T-cell (primary cell): Measurements from ENCODE around the gene SYT14. TPM values are rescaled to one million over a fixed set of nuclear protein-coding genes. Genes with fewer than 3 reads are reported as not detected.

Experiments used
- ATAC-seq, 4 experiments: fragments of 200-7000 bp in 3 of 4; fragments of 150-1000 bp in 1 of 4; cut with Tn5 transposase; replicated peaks in 1 of 4; 1 replicate in 3 of 4; 2 replicates in 1 of 4; pipeline ENCODE4 v1.10.0; 2021; ENCODE audit warnings: moderate library complexity in 3 of 4, mild to moderate bottlenecking in 2 of 4, moderate number of reproducible peaks in 1 of 4
- CTCF ChIA-PET, 2 donors: fragments of 300-600 bp; sonication (Branson Sonifier 250); formaldehyde crosslinking; loops; one replicate each; lab custom pipeline; 2022; ENCODE audit warnings: antibody characterized with exemption in 2 of 2; lab: Charles Lee
- POLR2A ChIA-PET, 2 donors: fragments of 300-600 bp; sonication (Branson Sonifier 250); formaldehyde crosslinking; loops; one replicate each; lab custom pipeline; 2022; ENCODE audit warnings: antibody characterized with exemption in 2 of 2; lab: Charles Lee
- DNase-seq, 35 experiments: peaks; one replicate each; pipeline versions ENCODE4 v3.0.0 to v3.0.0-alpha.2; 2013 to 2023
- H3K27ac ChIP-seq: one replicate; pipeline ENCODE4 v1.5.1; 2013; ENCODE audit warnings: low read length
- H3K27me3 ChIP-seq, 2 experiments: replicated peaks in 1 of 2; 1 replicate in 1 of 2; 2 replicates in 1 of 2; pipeline versions ENCODE4 v1.6.1 to v1.7.0; 2013; ENCODE audit warnings: low read length in 1 of 2, mixed read lengths in 1 of 2; ENCODE audit not compliant: control insufficient read depth in 2 of 2, insufficient read depth in 2 of 2; ENCODE audit errors: extremely low read depth in 1 of 2
- H3K36me3 ChIP-seq, 2 donors: 1 replicate in 1 of 2; 2 replicates in 1 of 2; pipeline versions ENCODE4 v1.6.1 to v1.7.0; 2013; ENCODE audit warnings: low read length in 1 of 2; ENCODE audit not compliant: control insufficient read depth in 2 of 2, insufficient read depth in 1 of 2; ENCODE audit errors: extremely low read depth in 1 of 2
- H3K4me1 ChIP-seq, 2 experiments: 1 replicate in 1 of 2; 2 replicates in 1 of 2; pipeline versions ENCODE4 v1.6.1 to v1.7.0; 2013; ENCODE audit warnings: low read length in 2 of 2, mixed read lengths in 1 of 2; ENCODE audit not compliant: insufficient read depth in 2 of 2, control insufficient read depth in 1 of 2; ENCODE audit errors: extremely low read depth in 1 of 2
- H3K4me3 ChIP-seq, 2 donors: 1 replicate in 1 of 2; 2 replicates in 1 of 2; pipeline versions ENCODE4 v1.5.1 to v1.7.0; 2013; ENCODE audit warnings: mild to moderate bottlenecking in 2 of 2, low read length in 1 of 2, moderate library complexity in 1 of 2; ENCODE audit not compliant: control insufficient read depth in 1 of 2; ENCODE audit errors: extremely low read depth in 1 of 2
- H3K9me3 ChIP-seq: 2 replicates; pipeline ENCODE4 v1.7.0; 2013
- H3K27ac Mint-ChIP-seq, 2 donors: one replicate each; pipeline ENCODE4 v1.8.0; 2020 to 2021; ENCODE audit warnings: mild to moderate bottlenecking in 2 of 2, mixed read lengths in 2 of 2
- H3K27me3 Mint-ChIP-seq, 2 donors: one replicate each; pipeline ENCODE4 v1.8.0; 2021 to 2022; ENCODE audit warnings: mixed read lengths in 2 of 2
- H3K36me3 Mint-ChIP-seq: one replicate; pipeline ENCODE4 v1.8.0; 2021; ENCODE audit warnings: mixed read lengths
- H3K4me1 Mint-ChIP-seq, 3 donors: one replicate each; pipeline ENCODE4 v1.8.0; 2020 to 2022; ENCODE audit warnings: mixed read lengths in 3 of 3, mild to moderate bottlenecking in 1 of 3
- H3K4me3 Mint-ChIP-seq, 3 donors: one replicate each; pipeline ENCODE4 v1.8.0; 2020 to 2022; ENCODE audit warnings: mild to moderate bottlenecking in 3 of 3, mixed read lengths in 3 of 3, moderate library complexity in 3 of 3
- H3K9me3 Mint-ChIP-seq, 3 donors: one replicate each; pipeline ENCODE4 v1.8.0; 2020 to 2022; ENCODE audit warnings: mixed read lengths in 3 of 3
- WGBS: methylation state at CpG from one replicate; pipeline ENCODE4 v1.1.5; 2013; ENCODE audit warnings: missing lambda C conversion rate; ENCODE audit not compliant: insufficient coverage; 5-methylcytosine and 5-hydroxymethylcytosine counted together
- total RNA-seq, 35 experiments: library from RNA in 6 of 35; stranded (reverse) in 6 of 35; fragments of 120-200 nt in 1 of 35; gene quantifications; one replicate each; pipeline versions ENCODE4 v1.2.1 to v1.2.4 and lab custom pipeline; 2013 to 2026

Gene SYT14
- total RNA-seq, 5 donors from 2014 or later (not counting 1 experiment from before 2014, with no cell fraction given) = not detected

DNA sequence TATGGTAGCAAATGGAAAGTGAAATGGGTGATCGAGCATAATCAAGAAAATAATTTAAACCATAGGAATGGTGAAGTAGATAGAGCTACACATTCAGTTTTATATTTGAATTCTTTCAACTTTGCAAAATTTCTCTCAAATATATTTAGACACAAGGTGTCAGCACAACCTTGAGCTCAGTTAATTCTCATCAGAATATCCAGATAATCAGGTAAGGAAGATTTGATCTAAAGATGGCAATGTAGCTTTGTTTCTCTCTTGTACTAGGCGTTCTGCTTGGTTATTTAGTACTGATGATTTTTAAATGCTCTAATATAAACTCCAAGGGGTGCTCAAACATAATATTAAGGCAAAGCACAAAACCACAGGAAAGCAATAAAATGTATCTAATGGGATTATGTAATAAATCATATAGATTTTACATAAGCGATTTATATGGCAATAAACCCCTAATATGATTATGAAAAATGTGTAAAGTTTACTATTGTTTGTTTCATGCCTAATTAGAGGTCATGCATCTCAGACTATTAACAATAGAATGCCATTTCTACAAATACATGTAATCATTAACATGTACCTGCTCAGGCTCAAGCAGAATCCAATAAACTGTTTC lies 262.2 kb downstream of the SYT14 start:
- DNase-seq (no peak), ATAC-seq (no peak)
- H3K36me3 Mint-ChIP-seq = no peaks in the 10 kb centered on the region
- Histone ChIP-seq H3K27me3 (no peaks in the 10 kb centered on the region), H3K9me3 (no peaks in the 10 kb centered on the region), H3K36me3 (no peaks in the 10 kb centered on the region), H3K4me3 (no peak overlapping the region), H3K4me1 (no peaks in the 10 kb centered on the region), H3K27ac (no peak overlapping the region)
- no peaks in the 10 kb centered on the region for H3K4me1 Mint-ChIP-seq
- POLR2A ChIA-PET = no interaction called here
- no CpG with 5 or more reads among the region's 3 CpGs for WGBS
- H3K27ac Mint-ChIP-seq = no peak overlapping the region
- CTCF ChIA-PET = no interaction called here
- peaks cover 8 to 9% of the 10 kb centered on the region in 2 donors for H3K27me3 Mint-ChIP-seq
- H3K9me3 Mint-ChIP-seq = peaks cover 0 to 9% (median 8%) of the 10 kb centered on the region in 3 donors
- H3K4me3 Mint-ChIP-seq = no peak overlapping the region

DNA sequence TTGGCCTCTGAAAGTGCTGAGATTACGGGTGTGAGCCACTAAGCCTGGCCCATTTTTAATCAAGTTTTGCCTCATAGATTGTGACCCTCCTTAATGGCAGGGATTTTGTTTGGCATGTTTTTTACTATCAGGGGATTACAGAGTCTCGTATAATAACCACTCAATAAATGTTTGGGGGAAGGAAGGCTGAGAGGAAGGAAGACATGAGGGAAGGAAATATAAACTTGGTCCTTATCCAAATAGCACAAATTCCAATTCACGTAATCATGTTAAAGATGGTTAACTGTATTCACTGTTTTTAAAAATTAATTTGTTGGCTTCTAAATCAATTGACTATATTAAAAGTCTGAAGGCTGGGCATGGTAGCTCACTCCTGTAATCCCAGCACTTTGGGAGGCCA lies 263.7 kb downstream of the SYT14 start:
- Histone ChIP-seq H3K36me3 (no peaks in the 10 kb centered on the region), H3K27me3 (no peaks in the 10 kb centered on the region), H3K27ac (no peak overlapping the region), H3K4me1 (no peaks in the 10 kb centered on the region), H3K9me3 (no peaks in the 10 kb centered on the region), H3K4me3 (no peak overlapping the region)
- Mint-ChIP-seq H3K4me1 (no peaks in the 10 kb centered on the region), H3K9me3 (peaks cover 0 to 7% (median 0%) of the 10 kb centered on the region in 3 donors), H3K27ac (no peak overlapping the region), H3K4me3 (no peak overlapping the region), H3K36me3 (no peaks in the 10 kb centered on the region), H3K27me3 (peaks cover 11 to 15% of the 10 kb centered on the region in 2 donors)
- CTCF ChIA-PET = no interaction called here
- POLR2A ChIA-PET = no interaction called here
- DNase-seq (no peak), ATAC-seq (no peak)
- WGBS = 75% methylated on average over 1 of the region's 3 CpGs

DNA sequence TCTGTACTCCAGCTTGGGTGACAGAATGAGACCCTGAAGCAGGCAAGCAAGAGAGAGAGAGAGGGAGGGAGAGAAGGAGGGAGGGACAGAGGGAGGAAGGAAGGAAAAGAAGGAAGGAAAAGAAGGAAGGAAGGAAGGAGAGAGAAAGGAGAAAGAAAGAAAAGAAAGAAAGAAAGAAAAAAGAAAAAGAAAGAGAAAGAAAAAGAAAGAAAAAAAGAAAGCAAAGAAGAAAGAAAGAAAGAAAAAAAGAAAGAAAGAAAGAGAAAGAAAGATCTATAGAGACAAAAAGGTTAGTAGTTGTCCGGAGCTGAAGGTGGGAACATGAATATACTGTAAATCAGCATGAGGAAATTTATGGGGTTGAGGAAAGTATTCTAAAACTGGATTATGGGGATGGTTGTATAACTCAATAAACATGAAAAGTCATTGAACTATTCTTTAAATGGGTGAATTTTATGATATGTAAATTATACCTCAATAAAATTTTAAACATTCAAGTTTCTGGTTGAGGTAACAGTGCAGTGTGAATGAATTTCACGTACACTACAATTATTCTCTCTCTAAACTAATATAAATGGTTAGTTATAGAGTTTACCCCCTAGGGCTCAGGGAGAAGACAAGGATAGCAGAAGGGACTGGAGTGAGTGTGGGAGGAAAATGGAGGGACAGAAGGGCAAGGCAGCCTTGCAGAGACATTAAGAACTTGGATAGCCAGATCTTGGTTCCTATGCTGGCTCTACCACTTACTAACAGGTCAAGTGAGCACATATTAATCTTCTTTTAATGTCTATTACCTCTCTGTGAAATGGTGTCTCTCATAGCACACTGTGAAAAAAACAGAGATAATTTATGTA lies 269.8 kb downstream of the SYT14 start:
- H3K27me3 ChIP-seq = peaks cover 0 to 6% of the 10 kb centered on the region in 2 experiments
- Mint-ChIP-seq H3K27me3 (peaks cover 16 to 19% of the 10 kb centered on the region in 2 donors), H3K36me3 (no peaks in the 10 kb centered on the region), H3K9me3 (peaks cover 0 to 2% (median 0%) of the 10 kb centered on the region in 3 donors), H3K4me3 (no peak overlapping the region), H3K4me1 (no peaks in the 10 kb centered on the region), H3K27ac (no peak overlapping the region)
- ATAC-seq (no peak), DNase-seq (no peak)
- H3K9me3 ChIP-seq = no peaks in the 10 kb centered on the region
- CTCF ChIA-PET = no interaction called here
- no peaks in the 10 kb centered on the region for H3K4me1 ChIP-seq
- no peak overlapping the region for H3K4me3 ChIP-seq
- WGBS = no CpG with 5 or more reads among the region's 2 CpGs
- no peaks in the 10 kb centered on the region for H3K36me3 ChIP-seq
- POLR2A ChIA-PET = no interaction called here
- H3K27ac ChIP-seq = no peak overlapping the region

DNA sequence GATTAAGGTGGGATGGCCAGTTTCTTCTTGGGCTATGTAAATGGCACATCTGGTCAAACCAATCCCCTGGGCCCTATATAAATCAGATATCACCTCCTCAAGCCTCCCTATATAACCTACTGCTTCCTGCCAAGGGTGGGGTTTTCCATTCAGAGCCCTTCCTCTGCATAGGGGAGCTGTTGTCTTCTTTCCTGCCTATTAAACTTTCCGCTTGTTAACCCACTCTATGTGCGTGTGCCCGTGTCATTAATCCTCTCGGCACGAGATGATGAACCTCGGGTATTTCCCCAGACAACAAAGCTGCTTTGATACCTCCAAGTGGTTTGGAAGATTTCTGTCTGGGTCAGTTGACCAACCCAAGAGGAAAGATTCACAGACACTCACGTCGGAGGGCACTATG lies 275.3 kb downstream of the SYT14 start:
- POLR2A ChIA-PET = no interaction called here

DNA sequence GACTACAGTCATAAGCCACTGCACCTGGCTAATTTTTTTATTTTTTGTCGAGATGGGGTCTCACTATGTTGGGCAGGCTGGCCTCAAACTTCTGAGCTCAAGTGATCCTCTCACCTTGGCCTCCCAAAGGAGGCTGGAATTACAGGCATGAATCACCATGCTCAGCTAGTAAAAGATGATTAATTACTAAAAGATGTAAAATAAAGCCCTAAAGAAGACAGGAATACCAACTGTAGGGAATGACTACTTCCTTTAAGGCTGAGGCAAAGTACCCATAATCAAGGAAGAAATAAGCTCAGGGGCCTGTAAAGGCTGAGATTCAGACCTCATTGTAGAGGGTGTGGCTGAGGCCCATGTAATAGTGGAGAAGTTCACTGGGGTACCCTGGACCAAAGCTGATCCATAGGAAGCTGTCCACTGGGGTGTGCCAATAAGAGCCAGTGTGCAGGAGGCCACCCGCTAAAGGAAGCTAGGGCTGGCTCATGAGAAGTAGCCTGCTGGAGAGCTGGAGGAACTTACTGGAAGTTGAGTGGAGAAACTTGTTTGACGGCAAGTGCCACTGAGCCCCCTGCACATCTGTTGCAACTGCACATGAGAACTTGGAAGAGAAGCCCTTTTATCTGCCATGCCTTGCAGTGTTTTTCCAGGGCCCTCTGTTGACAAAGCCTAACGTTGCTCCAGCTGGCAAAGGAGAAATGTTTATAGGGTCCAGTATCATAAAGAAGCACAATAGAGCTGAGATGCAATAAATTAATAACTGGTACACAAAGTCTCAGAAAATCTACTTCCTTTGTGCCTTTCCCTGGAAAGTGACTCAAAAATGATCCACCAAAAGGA lies 276.8 kb downstream of the SYT14 start:
- POLR2A ChIA-PET = no interaction called here

More for the DNA sequence above, 275.3 kb downstream of the SYT14 start:
- no peak for DNase-seq
- Histone ChIP-seq H3K27ac (no peak overlapping the region), H3K27me3 (peaks cover 0 to 4% of the 10 kb centered on the region in 2 experiments), H3K9me3 (no peaks in the 10 kb centered on the region), H3K4me1 (no peaks in the 10 kb centered on the region), H3K36me3 (no peaks in the 10 kb centered on the region), H3K4me3 (no peak overlapping the region)
- Mint-ChIP-seq H3K4me3 (no peak overlapping the region), H3K4me1 (no peaks in the 10 kb centered on the region), H3K9me3 (peaks cover 0 to 2% (median 0%) of the 10 kb centered on the region in 3 donors), H3K27ac (no peak overlapping the region), H3K36me3 (no peaks in the 10 kb centered on the region), H3K27me3 (peaks cover 15 to 19% of the 10 kb centered on the region in 2 donors)
- CTCF ChIA-PET = no interaction called here
- 90% methylated on average over 4 of the region's 8 CpGs for WGBS
- ATAC-seq = no peak

DNA sequence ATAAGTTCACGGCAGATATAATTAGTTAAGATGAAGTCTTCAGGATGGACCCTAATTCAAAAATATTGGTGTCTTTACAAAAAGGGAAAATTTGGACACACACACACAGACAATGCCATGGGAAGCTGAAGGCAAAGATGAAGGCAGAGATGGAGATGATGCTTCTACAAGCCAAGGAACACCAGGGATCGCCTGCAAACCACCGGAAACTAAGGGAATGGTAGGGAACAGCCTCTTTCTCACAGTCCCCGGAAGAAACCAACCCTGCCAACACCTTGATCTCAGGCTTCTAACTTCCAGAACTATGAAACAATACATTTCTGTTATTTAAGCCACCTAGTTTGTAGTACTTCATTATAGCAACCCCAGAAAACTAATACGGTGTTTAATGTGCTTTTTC lies 279.5 kb downstream of the SYT14 start:
- no peaks in the 10 kb centered on the region for H3K27me3 ChIP-seq
- no peak overlapping the region for H3K4me3 Mint-ChIP-seq

More for the DNA sequence above, 276.8 kb downstream of the SYT14 start:
- Mint-ChIP-seq H3K27me3 (peaks cover 15 to 19% of the 10 kb centered on the region in 2 donors), H3K9me3 (no peaks in the 10 kb centered on the region), H3K27ac (no peak overlapping the region), H3K4me1 (no peaks in the 10 kb centered on the region), H3K4me3 (no peak overlapping the region), H3K36me3 (no peaks in the 10 kb centered on the region)
- H3K27ac ChIP-seq = no peak overlapping the region
- no peak for ATAC-seq
- no peak overlapping the region for H3K4me3 ChIP-seq
- peaks cover 0 to 4% of the 10 kb centered on the region in 2 experiments for H3K27me3 ChIP-seq
- no peaks in the 10 kb centered on the region for H3K4me1 ChIP-seq
- H3K36me3 ChIP-seq = no peaks in the 10 kb centered on the region
- CTCF ChIA-PET = interaction anchor here (0.6 to 0.9 kb wide), 2 partner anchors 61 to 350 kb away, joined by 4 read pairs; no protein-coding TSS in a partner anchor
- WGBS = 100% methylated on average over 1 of the region's 4 CpGs
- H3K9me3 ChIP-seq = no peaks in the 10 kb centered on the region
- no peak for DNase-seq

More for the DNA sequence above, 279.5 kb downstream of the SYT14 start:
- 82% methylated on average over 2 of the region's 5 CpGs for WGBS
- Mint-ChIP-seq H3K36me3 (peaks cover 3% of the 10 kb centered on the region), H3K4me1 (no peaks in the 10 kb centered on the region), H3K27ac (no peak overlapping the region), H3K27me3 (peaks cover 17 to 23% of the 10 kb centered on the region in 2 donors), H3K9me3 (no peaks in the 10 kb centered on the region)
- Histone ChIP-seq H3K9me3 (no peaks in the 10 kb centered on the region), H3K4me3 (no peak overlapping the region), H3K36me3 (no peaks in the 10 kb centered on the region), H3K4me1 (no peaks in the 10 kb centered on the region), H3K27ac (no peak overlapping the region)
- DNase-seq (no peak), ATAC-seq (no peak)
- CTCF ChIA-PET = no interaction called here
- POLR2A ChIA-PET = no interaction called here
